Measurements from ENCODE around the gene XXYLT1.

XXYLT1 gene

GRCh38 chr3:195062866-195063540 lies 208.0 kb downstream of the XXYLT1 start:
- Histone ChIP-seq H3K4me3 (ENCODE audit: low read depth, low read length) (no peak overlapping the region), H3K9me3 (ENCODE audit: severe bottlenecking) (no peaks in the 10 kb centered on the region), H3K27me3 (ENCODE audit: insufficient read depth, low read depth, severe bottlenecking) (no peaks in the 10 kb centered on the region), H3K36me3 (no peaks in the 10 kb centered on the region), H3K27ac (no peak overlapping the region)
- no peak for DNase-seq
- TF ChIP-seq CTCF (IDR thresholded peaks at IDR 0.05; ENCODE audit: low read depth, low read length): no peak

GRCh38 chr3:195061756-195062655 lies 209.0 kb downstream of the XXYLT1 start:
- H3K27ac ChIP-seq: no peak overlapping the region
- H3K9me3 ChIP-seq (ENCODE audit: severe bottlenecking): no peaks in the 10 kb centered on the region
- no peaks in the 10 kb centered on the region for H3K27me3 ChIP-seq (ENCODE audit: insufficient read depth, low read depth, severe bottlenecking)
- no peak overlapping the region for H3K4me3 ChIP-seq (ENCODE audit: low read depth, low read length)
- DNase-seq: no peak
- no peaks in the 10 kb centered on the region for H3K36me3 ChIP-seq
- no peak for TF ChIP-seq CTCF (IDR thresholded peaks at IDR 0.05; ENCODE audit: low read depth, low read length)

GRCh38 chr3:195060531-195061291 lies 210.2 kb downstream of the XXYLT1 start:
- no peaks in the 10 kb centered on the region for H3K36me3 ChIP-seq
- no peak for DNase-seq
- no peaks in the 10 kb centered on the region for H3K9me3 ChIP-seq (ENCODE audit: severe bottlenecking)
- no peaks in the 10 kb centered on the region for H3K27me3 ChIP-seq (ENCODE audit: insufficient read depth, low read depth, severe bottlenecking)
- H3K4me3 ChIP-seq (ENCODE audit: low read depth, low read length): no peak overlapping the region
- TF ChIP-seq CTCF (IDR thresholded peaks at IDR 0.05; ENCODE audit: low read depth, low read length): no peak
- no peak overlapping the region for H3K27ac ChIP-seq

- Histone ChIP-seq H3K9me3 (ENCODE audit: severe bottlenecking) (no peaks in the 10 kb centered on the region), H3K4me3 (ENCODE audit: low read depth, low read length) (no peak overlapping the region), H3K36me3 (no peaks in the 10 kb centered on the region), H3K27me3 (ENCODE audit: insufficient read depth, low read depth, severe bottlenecking) (no peaks in the 10 kb centered on the region), H3K27ac (no peak overlapping the region)
- no peak for TF ChIP-seq CTCF (IDR thresholded peaks at IDR 0.05; ENCODE audit: low read depth, low read length)
- DNase-seq: no peak
Observed at GRCh38 chr3:195060217-195060481, 210.8 kb downstream of the XXYLT1 start.

- no peaks in the 10 kb centered on the region for H3K36me3 ChIP-seq
- no peak for DNase-seq
- no peak for TF ChIP-seq CTCF (IDR thresholded peaks at IDR 0.05; ENCODE audit: low read depth, low read length)
- no peak overlapping the region for H3K27ac ChIP-seq
- no peaks in the 10 kb centered on the region for H3K9me3 ChIP-seq (ENCODE audit: severe bottlenecking)
- H3K4me3 ChIP-seq (ENCODE audit: low read depth, low read length): no peak overlapping the region
- H3K27me3 ChIP-seq (ENCODE audit: insufficient read depth, low read depth, severe bottlenecking): no peaks in the 10 kb centered on the region
Observed at GRCh38 chr3:195059471-195060216, 211.3 kb downstream of the XXYLT1 start.
